Measurements from ENCODE around the gene TTC1. TPM values are rescaled to one million over a fixed set of nuclear protein-coding genes. Genes with fewer than 3 reads are reported as not detected.

The TTC1 gene, protein sequence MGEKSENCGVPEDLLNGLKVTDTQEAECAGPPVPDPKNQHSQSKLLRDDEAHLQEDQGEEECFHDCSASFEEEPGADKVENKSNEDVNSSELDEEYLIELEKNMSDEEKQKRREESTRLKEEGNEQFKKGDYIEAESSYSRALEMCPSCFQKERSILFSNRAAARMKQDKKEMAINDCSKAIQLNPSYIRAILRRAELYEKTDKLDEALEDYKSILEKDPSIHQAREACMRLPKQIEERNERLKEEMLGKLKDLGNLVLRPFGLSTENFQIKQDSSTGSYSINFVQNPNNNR
- total RNA-seq (2021; ENCODE audit: unreplicated experiment) (67.6 TPM), Bru-seq, nascent RNA (percentile 87 among the genes with signal in this experiment), BruChase-seq, experiment 1, labeled RNA remaining after a 2-hour chase (percentile 79 among the genes with signal in this experiment), BruChase-seq, experiment 2, labeled RNA remaining after a 6-hour chase (percentile 82 among the genes with signal in this experiment)
- polyA plus RNA-seq (2012; ENCODE audit: insufficient read length) = 67.7 TPM
- long read RNA-seq, transcript TTC1-201 (8 exons, 1,467 nt) = major isoform, 55 of 90 reads
- long read RNA-seq, transcript TTC1-205 (8 exons, 1,432 nt) = minor isoform, 13 of 90 reads
- long read RNA-seq, partial matches to known transcripts = 9 of 90 reads
- long read RNA-seq, other reads (novel, unspliced or antisense) = 13 of 90 reads

DNA sequence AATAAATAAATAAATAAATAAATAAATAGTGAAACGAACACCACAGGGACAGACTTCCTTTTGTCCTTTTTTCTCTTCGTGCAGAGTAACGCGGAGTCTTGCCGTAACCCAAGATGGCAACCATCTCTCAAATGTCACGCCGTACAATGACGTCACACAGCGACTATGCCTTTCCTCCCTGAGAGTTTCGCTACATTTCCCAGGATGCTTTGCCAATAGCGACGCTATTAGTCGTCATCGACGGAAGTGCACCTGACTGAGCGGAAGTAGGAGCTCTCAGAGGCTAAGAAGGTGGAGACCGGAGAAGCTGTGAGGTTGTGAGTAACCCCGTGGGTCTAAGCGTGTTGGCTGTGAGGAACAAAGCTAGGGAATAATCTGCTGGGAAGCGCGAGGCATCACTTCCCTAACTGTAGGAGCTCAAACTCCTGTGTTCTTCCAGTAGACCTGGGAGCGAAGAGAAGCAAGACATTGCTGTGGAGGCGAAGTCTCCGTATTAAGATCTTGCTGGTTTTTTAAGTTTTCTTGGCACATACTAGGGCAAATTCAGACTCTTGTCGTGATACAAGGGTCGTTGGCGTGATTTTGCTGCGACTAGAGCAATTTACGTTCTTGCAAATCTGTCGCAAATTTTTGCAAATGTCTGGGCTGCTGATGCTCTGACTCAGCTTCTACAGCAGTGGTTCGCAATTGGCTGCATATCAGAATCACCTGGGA lies at the start of gene TTC1:
TTC1 (plus strand) TSS at position 263 of the 714 bp plus-strand sequence. CDS start 1,390 bp downstream, outside the sequence.
- Histone ChIP-seq H3K36me3 (ENCODE audit: control insufficient read depth, insufficient read depth, low read length) (peaks cover 23% of the 10 kb centered on the region), H3K9me3 (ENCODE audit: control insufficient read depth, insufficient read depth, low read depth, low read length) (no peaks in the 10 kb centered on the region), H3K27me3 (ENCODE audit: control insufficient read depth, insufficient read depth, low read length) (no peaks in the 10 kb centered on the region), H3K27ac (ENCODE audit: low read length) (peak within 1 kb of the TSS; percentile 96), H3K4me1 (ENCODE audit: control insufficient read depth, insufficient read depth, low read length) (peaks cover 15% of the 10 kb centered on the region), H3K4me3 (ENCODE audit: low read depth in 2 of 2, low read length in 2 of 2) (peak within 1 kb of the TSS; percentile 94 to 98)
- BruUV-seq (replicated peaks) = TSS peak; percentile 85
- in situ Hi-C loops (cut with HindIII; ENCODE audit: low pct_unique_long_range_greater_than_20kb, low sequenced_read_pairs) (no loop called here), intact Hi-C loops (cut with micrococcal nuclease; ENCODE audit: unreplicated experiment) (no loop called here)
- DNase-seq (ENCODE audit: low read depth, low spot score) (peak; percentile 98), ATAC-seq (peak; percentile 100)
- ChIA-PET POLR2A (interaction anchor here (0.5 kb wide), 2 partner anchors 302 to 747 kb away, joined by 7 to 8 read pairs; no protein-coding TSS in a partner anchor), CTCF (interaction anchor here (0.5 to 2.3 kb wide), 3 partner anchors 13 to 734 kb away, joined by 7 to 12 read pairs (median 10); no protein-coding TSS in a partner anchor)
- TF ChIP-seq, protein P1, sequence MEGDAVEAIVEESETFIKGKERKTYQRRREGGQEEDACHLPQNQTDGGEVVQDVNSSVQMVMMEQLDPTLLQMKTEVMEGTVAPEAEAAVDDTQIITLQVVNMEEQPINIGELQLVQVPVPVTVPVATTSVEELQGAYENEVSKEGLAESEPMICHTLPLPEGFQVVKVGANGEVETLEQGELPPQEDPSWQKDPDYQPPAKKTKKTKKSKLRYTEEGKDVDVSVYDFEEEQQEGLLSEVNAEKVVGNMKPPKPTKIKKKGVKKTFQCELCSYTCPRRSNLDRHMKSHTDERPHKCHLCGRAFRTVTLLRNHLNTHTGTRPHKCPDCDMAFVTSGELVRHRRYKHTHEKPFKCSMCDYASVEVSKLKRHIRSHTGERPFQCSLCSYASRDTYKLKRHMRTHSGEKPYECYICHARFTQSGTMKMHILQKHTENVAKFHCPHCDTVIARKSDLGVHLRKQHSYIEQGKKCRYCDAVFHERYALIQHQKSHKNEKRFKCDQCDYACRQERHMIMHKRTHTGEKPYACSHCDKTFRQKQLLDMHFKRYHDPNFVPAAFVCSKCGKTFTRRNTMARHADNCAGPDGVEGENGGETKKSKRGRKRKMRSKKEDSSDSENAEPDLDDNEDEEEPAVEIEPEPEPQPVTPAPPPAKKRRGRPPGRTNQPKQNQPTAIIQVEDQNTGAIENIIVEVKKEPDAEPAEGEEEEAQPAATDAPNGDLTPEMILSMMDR (IDR thresholded peaks at IDR 0.05) = no peak
- TF ChIP-seq POLR2AphosphoS5 (IDR thresholded peaks at IDR 0.05; ENCODE audit: low read depth, low read length) (peak; percentile 98), TCF7L2 (IDR thresholded peaks at IDR 0.05; ENCODE audit: low read depth, low read length) (0 out of 2 replicates have a peak, but pooled peaks have one; percentile 54), SIN3A (IDR thresholded peaks at IDR 0.05; ENCODE audit: borderline replicate concordance, insufficient read depth, low read depth, low read length) (peak; percentile 54; the same call in 1 of the 2 replicates)
- TF ChIP-seq, protein P2, sequence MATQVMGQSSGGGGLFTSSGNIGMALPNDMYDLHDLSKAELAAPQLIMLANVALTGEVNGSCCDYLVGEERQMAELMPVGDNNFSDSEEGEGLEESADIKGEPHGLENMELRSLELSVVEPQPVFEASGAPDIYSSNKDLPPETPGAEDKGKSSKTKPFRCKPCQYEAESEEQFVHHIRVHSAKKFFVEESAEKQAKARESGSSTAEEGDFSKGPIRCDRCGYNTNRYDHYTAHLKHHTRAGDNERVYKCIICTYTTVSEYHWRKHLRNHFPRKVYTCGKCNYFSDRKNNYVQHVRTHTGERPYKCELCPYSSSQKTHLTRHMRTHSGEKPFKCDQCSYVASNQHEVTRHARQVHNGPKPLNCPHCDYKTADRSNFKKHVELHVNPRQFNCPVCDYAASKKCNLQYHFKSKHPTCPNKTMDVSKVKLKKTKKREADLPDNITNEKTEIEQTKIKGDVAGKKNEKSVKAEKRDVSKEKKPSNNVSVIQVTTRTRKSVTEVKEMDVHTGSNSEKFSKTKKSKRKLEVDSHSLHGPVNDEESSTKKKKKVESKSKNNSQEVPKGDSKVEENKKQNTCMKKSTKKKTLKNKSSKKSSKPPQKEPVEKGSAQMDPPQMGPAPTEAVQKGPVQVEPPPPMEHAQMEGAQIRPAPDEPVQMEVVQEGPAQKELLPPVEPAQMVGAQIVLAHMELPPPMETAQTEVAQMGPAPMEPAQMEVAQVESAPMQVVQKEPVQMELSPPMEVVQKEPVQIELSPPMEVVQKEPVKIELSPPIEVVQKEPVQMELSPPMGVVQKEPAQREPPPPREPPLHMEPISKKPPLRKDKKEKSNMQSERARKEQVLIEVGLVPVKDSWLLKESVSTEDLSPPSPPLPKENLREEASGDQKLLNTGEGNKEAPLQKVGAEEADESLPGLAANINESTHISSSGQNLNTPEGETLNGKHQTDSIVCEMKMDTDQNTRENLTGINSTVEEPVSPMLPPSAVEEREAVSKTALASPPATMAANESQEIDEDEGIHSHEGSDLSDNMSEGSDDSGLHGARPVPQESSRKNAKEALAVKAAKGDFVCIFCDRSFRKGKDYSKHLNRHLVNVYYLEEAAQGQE (IDR thresholded peaks at IDR 0.05; ENCODE audit: insufficient read depth in 1 of 2, low read depth in 2 of 2, low read length in 1 of 2) = no peak

DNA sequence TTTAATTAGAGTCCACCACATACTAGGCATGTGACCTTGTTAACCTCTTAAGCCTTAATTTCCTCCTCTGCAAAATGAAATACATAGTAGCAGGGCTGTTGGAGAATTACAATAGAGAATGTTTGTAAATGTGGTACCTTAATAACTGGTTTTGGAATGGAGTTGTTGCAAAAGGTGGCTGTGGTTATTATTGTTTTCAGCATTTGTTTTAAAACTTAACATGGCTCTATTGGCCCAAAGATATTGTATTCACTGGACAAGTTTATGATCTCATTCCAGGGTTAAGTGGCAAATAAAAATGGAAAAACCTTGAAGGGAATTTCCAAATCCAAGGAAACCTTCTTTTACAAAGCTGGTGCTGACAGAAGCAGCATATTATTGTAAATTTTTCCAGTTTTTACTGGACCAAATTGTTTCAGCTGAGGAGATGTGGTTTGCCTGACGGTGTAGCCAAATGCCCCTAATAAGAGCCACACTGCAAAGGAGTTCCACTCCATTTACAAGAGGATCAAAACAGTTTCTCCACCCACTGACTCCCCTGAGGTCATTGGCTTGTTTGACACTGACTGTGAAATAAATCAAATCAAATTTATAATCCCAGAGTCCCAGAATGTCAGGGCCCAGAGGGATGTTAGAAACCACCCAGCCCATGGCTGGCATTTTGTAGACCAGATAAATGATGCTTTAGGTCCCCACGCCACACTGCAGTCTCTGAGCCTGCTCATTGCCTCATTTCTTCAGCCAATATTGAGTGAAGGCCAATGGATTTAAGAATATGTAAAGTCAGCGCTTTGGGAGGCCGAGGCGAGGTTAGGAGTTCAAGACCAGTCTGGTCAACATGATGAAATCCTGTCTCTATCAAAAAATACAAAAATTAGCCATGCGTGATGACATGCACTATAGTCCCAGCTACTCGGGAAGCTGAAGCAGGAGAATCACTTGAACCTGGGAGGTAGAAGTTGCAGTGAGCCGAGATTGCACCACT lies 47.5 kb upstream of the TTC1 start:
- CTCF ChIA-PET = no interaction called here

More for the DNA sequence above, 47.5 kb upstream of the TTC1 start:
- Histone ChIP-seq H3K4me1 (ENCODE audit: control insufficient read depth, insufficient read depth, low read length) (no peaks in the 10 kb centered on the region), H3K36me3 (ENCODE audit: control insufficient read depth, insufficient read depth, low read length) (no peaks in the 10 kb centered on the region), H3K27ac (ENCODE audit: low read length) (no peak overlapping the region), H3K9me3 (ENCODE audit: control insufficient read depth, insufficient read depth, low read depth, low read length) (no peaks in the 10 kb centered on the region), H3K27me3 (ENCODE audit: control insufficient read depth, insufficient read depth, low read length) (no peaks in the 10 kb centered on the region), H3K4me3 (ENCODE audit: low read depth in 2 of 2, low read length in 2 of 2) (no peak overlapping the region)
- BruUV-seq (replicated peaks) = no TSS peak
- no peak for ATAC-seq
- in situ Hi-C loops (cut with HindIII; ENCODE audit: low pct_unique_long_range_greater_than_20kb, low sequenced_read_pairs) (no loop called here), intact Hi-C loops (cut with micrococcal nuclease; ENCODE audit: unreplicated experiment) (no loop called here)
- POLR2A ChIA-PET = no interaction called here
- no peak for TF ChIP-seq SIN3A (IDR thresholded peaks at IDR 0.05; ENCODE audit: borderline replicate concordance, insufficient read depth, low read depth, low read length)
- peak; percentile 73 for TF ChIP-seq TCF7L2 (IDR thresholded peaks at IDR 0.05; ENCODE audit: low read depth, low read length)
- TF ChIP-seq, protein P1 (IDR thresholded peaks at IDR 0.05) = no peak
- TF ChIP-seq POLR2AphosphoS5 (IDR thresholded peaks at IDR 0.05; ENCODE audit: low read depth, low read length) = no peak
- no peak for DNase-seq (ENCODE audit: low read depth, low spot score)

All from Panc1 (cell line).